B cell (primary cell): ENCODE data around the gene DCBLD2.

Experiments
- EZH2 ChIP-seq: IDR thresholded peaks from 2 replicates; pipeline ENCODE4 v1.6.1; 2012; ENCODE audit warnings: borderline replicate concordance, low read depth, mild to moderate bottlenecking, moderate library complexity, low read length; ENCODE audit not compliant: insufficient read depth, poor library complexity, severe bottlenecking
- TF ChIP-seq, protein P1 (sequence below): fragments of 200-600 bp; IDR thresholded peaks from one replicate; pipeline ENCODE4 v1.8.0; 2022; ENCODE audit warnings: antibody characterized with exemption, mild to moderate bottlenecking

DNA sequence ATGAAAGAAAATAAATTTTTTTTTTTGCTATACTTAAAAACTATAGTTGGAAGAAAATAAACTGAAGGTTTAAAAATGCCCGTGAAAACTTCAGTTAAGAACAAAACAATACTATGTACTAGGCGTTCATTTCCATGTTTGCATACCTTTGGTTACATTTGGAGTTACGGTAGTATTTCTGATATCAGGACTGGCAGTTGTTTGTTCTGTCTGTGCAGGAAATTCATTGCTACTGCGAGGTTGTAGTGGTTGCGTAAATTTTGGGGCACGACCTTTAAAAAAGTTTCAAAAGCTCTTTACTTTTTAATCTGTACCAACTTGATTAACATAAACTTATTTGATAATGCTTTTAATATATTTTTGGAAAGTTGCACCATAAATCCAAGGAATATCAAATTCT lies 90.4 kb downstream of the DCBLD2 start:
- TF ChIP-seq, protein P1, sequence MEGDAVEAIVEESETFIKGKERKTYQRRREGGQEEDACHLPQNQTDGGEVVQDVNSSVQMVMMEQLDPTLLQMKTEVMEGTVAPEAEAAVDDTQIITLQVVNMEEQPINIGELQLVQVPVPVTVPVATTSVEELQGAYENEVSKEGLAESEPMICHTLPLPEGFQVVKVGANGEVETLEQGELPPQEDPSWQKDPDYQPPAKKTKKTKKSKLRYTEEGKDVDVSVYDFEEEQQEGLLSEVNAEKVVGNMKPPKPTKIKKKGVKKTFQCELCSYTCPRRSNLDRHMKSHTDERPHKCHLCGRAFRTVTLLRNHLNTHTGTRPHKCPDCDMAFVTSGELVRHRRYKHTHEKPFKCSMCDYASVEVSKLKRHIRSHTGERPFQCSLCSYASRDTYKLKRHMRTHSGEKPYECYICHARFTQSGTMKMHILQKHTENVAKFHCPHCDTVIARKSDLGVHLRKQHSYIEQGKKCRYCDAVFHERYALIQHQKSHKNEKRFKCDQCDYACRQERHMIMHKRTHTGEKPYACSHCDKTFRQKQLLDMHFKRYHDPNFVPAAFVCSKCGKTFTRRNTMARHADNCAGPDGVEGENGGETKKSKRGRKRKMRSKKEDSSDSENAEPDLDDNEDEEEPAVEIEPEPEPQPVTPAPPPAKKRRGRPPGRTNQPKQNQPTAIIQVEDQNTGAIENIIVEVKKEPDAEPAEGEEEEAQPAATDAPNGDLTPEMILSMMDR = no peak
- no peak for TF ChIP-seq EZH2
